PFSK-1 (cell line): ENCODE data around the gene RBM6.

Source experiments
- FOXP2 ChIP-seq: optimal IDR thresholded peaks from 2 replicates; pipeline ENCODE3; 2011; ENCODE audit warnings: borderline replicate concordance, control low read depth, inconsistent platforms; ENCODE audit not compliant: insufficient read depth; ENCODE audit errors: extremely low read length, extremely low read depth
- POLR2AphosphoS5 ChIP-seq: IDR thresholded peaks from 2 replicates; pipeline ENCODE4 v1.6.1; 2012; ENCODE audit warnings: low read depth, mild to moderate bottlenecking, control low read depth, low read length, moderate library complexity
- REST ChIP-seq, 2 experiments: IDR thresholded peaks; 2 replicates each; pipeline versions ENCODE4 v1.6.1 to v1.8.0; 2011 to 2012; ENCODE audit warnings: low read depth in 2 of 2, low read length in 2 of 2, control low read depth in 1 of 2, inconsistent platforms in 1 of 2, mild to moderate bottlenecking in 1 of 2, moderate library complexity in 1 of 2; ENCODE audit not compliant: insufficient read depth in 1 of 2
- SIN3A ChIP-seq: IDR thresholded peaks from 2 replicates; pipeline ENCODE4 v1.6.1; 2012; ENCODE audit warnings: mild to moderate bottlenecking, low read length, moderate library complexity, borderline replicate concordance; ENCODE audit not compliant: insufficient read depth
- TAF1 ChIP-seq: IDR thresholded peaks from 2 replicates; pipeline ENCODE4 v1.6.1; 2012; ENCODE audit warnings: low read length, control low read depth, borderline replicate concordance; ENCODE audit not compliant: insufficient read depth

The RBM6 gene

GRCh38 chr3:49966233-49966942 lies 26.4 kb downstream of the RBM6 start:
- no peak for TF ChIP-seq REST (IDR thresholded peaks at IDR 0.05; ENCODE audit: insufficient read depth in 1 of 2, low read depth in 2 of 2, low read length in 2 of 2)
- no peak for TF ChIP-seq TAF1
- no peak for TF ChIP-seq FOXP2
- no peak for TF ChIP-seq SIN3A
- no peak for TF ChIP-seq POLR2AphosphoS5

- TF ChIP-seq TAF1 (no peak), POLR2AphosphoS5 (no peak)
Measured at GRCh38 chr3:49967291-49967690, 27.3 kb downstream of the RBM6 start.

- TF ChIP-seq TAF1 (no peak), FOXP2 (no peak), POLR2AphosphoS5 (no peak), REST (IDR thresholded peaks at IDR 0.05; ENCODE audit: insufficient read depth in 1 of 2, low read depth in 2 of 2, low read length in 2 of 2) (no peak), SIN3A (no peak)
Measured at GRCh38 chr3:49968346-49968745, 28.4 kb downstream of the RBM6 start.

- no peak for TF ChIP-seq FOXP2
- TF ChIP-seq SIN3A, result no peak
- no peak for TF ChIP-seq REST (IDR thresholded peaks at IDR 0.05; ENCODE audit: insufficient read depth in 1 of 2, low read depth in 2 of 2, low read length in 2 of 2)
- no peak for TF ChIP-seq TAF1
- TF ChIP-seq POLR2AphosphoS5, result no peak
Measured at GRCh38 chr3:49972656-49973055, 32.7 kb downstream of the RBM6 start.

- no peak for TF ChIP-seq REST (IDR thresholded peaks at IDR 0.05; ENCODE audit: insufficient read depth in 1 of 2, low read depth in 2 of 2, low read length in 2 of 2)
- no peak for TF ChIP-seq POLR2AphosphoS5
- no peak for TF ChIP-seq FOXP2
- TF ChIP-seq TAF1, result no peak
- TF ChIP-seq SIN3A, result no peak
Measured at GRCh38 chr3:49976942-49977341, 37.0 kb downstream of the RBM6 start.
